RWPE2 (cell line): ENCODE measurements around the gene SLC9A9.

Experiments used
- ATAC-seq: fragments of 200-7000 bp; cut with Tn5 transposase; 3 replicates; pipeline ENCODE4 v1.9.1; 2021; ENCODE audit warnings: low read depth
- DNase-seq: peaks from one replicate; pipeline ENCODE4 v3.0.0-alpha.2; 2020; ENCODE audit warnings: low spot score
- H3K27ac ChIP-seq: fragments of 450-650 bp; 2 replicates; pipeline ENCODE4 v1.5.1; 2017; ENCODE audit warnings: mild to moderate bottlenecking; ENCODE audit not compliant: poor library complexity, severe bottlenecking
- H3K27me3 ChIP-seq: fragments of 250-450 bp; sonication (Bioruptor Pico); 2 replicates; pipeline ENCODE4 v1.5.1; 2021; ENCODE audit warnings: mild to moderate bottlenecking, moderate library complexity; ENCODE audit not compliant: insufficient read depth, poor library complexity, severe bottlenecking
- H3K36me3 ChIP-seq: fragments of 250-450 bp; sonication (Bioruptor Pico); 2 replicates; pipeline ENCODE4 v1.5.1; 2020; ENCODE audit warnings: low read depth, mild to moderate bottlenecking, moderate library complexity
- H3K4me1 ChIP-seq: fragments of 250-450 bp; sonication (Bioruptor Pico); 2 replicates; pipeline ENCODE4 v1.5.1; 2021; ENCODE audit warnings: mild to moderate bottlenecking, moderate library complexity; ENCODE audit not compliant: insufficient read depth, poor library complexity, severe bottlenecking
- H3K4me3 ChIP-seq: fragments of 250-450 bp; sonication (Bioruptor Pico); 2 replicates; pipeline ENCODE4 v1.5.1; 2021; ENCODE audit warnings: mild to moderate bottlenecking, moderate library complexity; ENCODE audit not compliant: severe bottlenecking
- H3K9me3 ChIP-seq: fragments of 250-450 bp; sonication (Bioruptor Pico); 2 replicates; pipeline ENCODE4 v1.5.1; 2021; ENCODE audit warnings: mild to moderate bottlenecking, moderate library complexity; ENCODE audit not compliant: severe bottlenecking
- CTCF ChIP-seq: fragments of 450-650 bp; IDR thresholded peaks from one replicate; pipeline ENCODE4 v1.5.1; 2017; ENCODE audit warnings: mild to moderate bottlenecking, moderate library complexity; ENCODE audit not compliant: poor library complexity, severe bottlenecking

SLC9A9 gene

GRCh38 chr3:143480344-143480743 lies 367.9 kb downstream of the SLC9A9 start:
- Histone ChIP-seq H3K9me3 (no peaks in the 10 kb centered on the region), H3K4me3 (no peak overlapping the region), H3K27me3 (no peaks in the 10 kb centered on the region), H3K27ac (no peak overlapping the region), H3K4me1 (no peaks in the 10 kb centered on the region), H3K36me3 (no peaks in the 10 kb centered on the region)
- DNase-seq (no peak), ATAC-seq (no peak)
- no peak for TF ChIP-seq CTCF

GRCh38 chr3:143479727-143480126 lies 368.5 kb downstream of the SLC9A9 start:
- Histone ChIP-seq H3K27ac (no peak overlapping the region), H3K4me1 (no peaks in the 10 kb centered on the region), H3K36me3 (no peaks in the 10 kb centered on the region), H3K9me3 (no peaks in the 10 kb centered on the region), H3K27me3 (no peaks in the 10 kb centered on the region), H3K4me3 (no peak overlapping the region)
- no peak for ATAC-seq
- DNase-seq, result no peak
- no peak for TF ChIP-seq CTCF

GRCh38 chr3:143478115-143478693 lies 370.1 kb downstream of the SLC9A9 start:
- TF ChIP-seq CTCF, result no peak
- H3K27ac ChIP-seq, result no peak overlapping the region
- ATAC-seq (no peak), DNase-seq (no peak)
- H3K4me3 ChIP-seq, result no peak overlapping the region
- no peaks in the 10 kb centered on the region for H3K4me1 ChIP-seq
- H3K9me3 ChIP-seq, result no peaks in the 10 kb centered on the region
- no peaks in the 10 kb centered on the region for H3K27me3 ChIP-seq
- H3K36me3 ChIP-seq, result no peaks in the 10 kb centered on the region

- no peak for DNase-seq
- no peaks in the 10 kb centered on the region for H3K27me3 ChIP-seq
These were observed 371.2 kb downstream of the SLC9A9 start for GRCh38 chr3:143476965-143477640.

More at GRCh38 chr3:143476965-143477640, 371.2 kb downstream of the SLC9A9 start:
- Histone ChIP-seq H3K4me1 (no peaks in the 10 kb centered on the region), H3K4me3 (no peak overlapping the region), H3K36me3 (no peaks in the 10 kb centered on the region), H3K9me3 (no peaks in the 10 kb centered on the region), H3K27ac (no peak overlapping the region)
- TF ChIP-seq CTCF, result no peak
- ATAC-seq, result no peak
